Karpas-422 (cell line): ENCODE data around the gene HOXD3. TPM values are rescaled to one million over a fixed set of nuclear protein-coding genes. Genes with fewer than 3 reads are reported as not detected.

Experiments used
- DNase-seq: peaks from one replicate; pipeline ENCODE4 v3.0.0-alpha.2; 2015
- H2AFZ ChIP-seq: fragments of 200-600 bp; sonication (generic); 2 replicates; pipeline ENCODE4 v1.6.1; 2014; ENCODE audit warnings: antibody characterized with exemption, low read length, mixed read lengths
- H3K27ac ChIP-seq: fragments of 200-600 bp; sonication (generic); 2 replicates; pipeline ENCODE4 v1.5.1; 2014; ENCODE audit warnings: mild to moderate bottlenecking, low read length, moderate library complexity
- H3K27me3 ChIP-seq: fragments of 200-600 bp; sonication (generic); 2 replicates; pipeline ENCODE4 v1.6.1; 2014; ENCODE audit warnings: low read length, mixed read lengths
- H3K36me3 ChIP-seq: fragments of 200-600 bp; sonication (generic); 2 replicates; pipeline ENCODE4 v1.6.1; 2014; ENCODE audit warnings: low read length, mixed read lengths; ENCODE audit not compliant: insufficient read depth
- H3K4me1 ChIP-seq: fragments of 200-600 bp; sonication (generic); 2 replicates; pipeline ENCODE4 v1.6.1; 2014; ENCODE audit warnings: mild to moderate bottlenecking, low read length, mixed read lengths
- H3K4me2 ChIP-seq: fragments of 200-600 bp; sonication (generic); 2 replicates; pipeline ENCODE4 v1.6.1; 2014; ENCODE audit warnings: low read length, low read depth, mild to moderate bottlenecking; ENCODE audit not compliant: poor library complexity, severe bottlenecking
- H3K4me3 ChIP-seq: fragments of 200-600 bp; sonication (generic); 2 replicates; pipeline ENCODE4 v1.5.1; 2014; ENCODE audit warnings: mild to moderate bottlenecking, antibody characterized with exemption, low read length, mixed read lengths
- H3K79me2 ChIP-seq: fragments of 200-600 bp; sonication (generic); 2 replicates; pipeline ENCODE4 v1.6.1; 2014; ENCODE audit warnings: mild to moderate bottlenecking, low read length, mixed read lengths
- H3K9ac ChIP-seq: fragments of 200-600 bp; sonication (generic); 2 replicates; pipeline ENCODE4 v1.6.0; 2014; ENCODE audit warnings: low read length
- H3K9me2 ChIP-seq: fragments of 200-600 bp; sonication (generic), shearing (Covaris generic); replicated peaks from 2 replicates; pipeline ENCODE4 v1.6.0; 2014; ENCODE audit warnings: mild to moderate bottlenecking, low read length, moderate library complexity; ENCODE audit not compliant: insufficient read depth
- H3K9me3 ChIP-seq: fragments of 300-700, 200-600 bp; sonication (generic); 2 replicates; pipeline ENCODE4 v1.6.1; 2014; ENCODE audit warnings: low read length, mixed read lengths
- H4K20me1 ChIP-seq: fragments of 200-600 bp; sonication (generic); 2 replicates; pipeline ENCODE4 v1.6.1; 2014; ENCODE audit warnings: mild to moderate bottlenecking, antibody characterized with exemption, low read length, low read depth; ENCODE audit not compliant: insufficient read depth
- small RNA-seq: library from RNA; depleted of rRNA; stranded (forward); fragments of <200 nt; gene quantifications from one replicate; pipeline ENCODE3, GENCODE V24; 2014
- total RNA-seq: library from RNA; depleted of rRNA; stranded (reverse); fragments of >200 nt; shearing (Covaris generic); gene quantifications from 2 replicates; pipeline ENCODE4 v1.2.3, GENCODE V29; 2014; ENCODE audit warnings: low replicate concordance; rRNA removed

Gene HOXD3
- total RNA-seq, 1 experiment from 2014 or later: not detected

DNA sequence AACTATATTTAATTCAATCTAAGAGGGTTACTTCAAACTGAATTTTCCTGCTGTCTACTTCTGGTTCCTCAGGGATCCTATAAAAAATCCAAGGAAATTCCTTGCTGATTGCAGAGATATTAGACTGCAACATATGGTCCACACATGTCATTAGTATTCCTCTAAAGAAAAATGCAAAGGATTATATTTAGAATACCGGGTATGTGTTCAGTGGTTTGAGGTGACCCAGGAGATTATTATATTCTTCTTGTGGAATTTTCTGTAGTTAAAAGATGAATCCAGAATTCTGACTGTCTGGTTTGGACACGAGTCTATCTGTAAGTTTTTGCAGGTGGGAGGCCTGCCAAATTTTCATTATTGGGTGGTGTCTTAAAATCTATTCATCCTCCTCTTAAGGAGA lies 49.6 kb downstream of the HOXD3 start:
- Histone ChIP-seq H3K9me3 (no peaks in the 10 kb centered on the region), H3K4me2 (no peak overlapping the region), H3K4me3 (no peak overlapping the region), H3K9ac (no peak overlapping the region), H3K27ac (no peak overlapping the region), H4K20me1 (no peaks in the 10 kb centered on the region), H3K79me2 (no peaks in the 10 kb centered on the region), H3K9me2 (no peaks in the 10 kb centered on the region), H2AFZ (no peak overlapping the region), H3K36me3 (no peaks in the 10 kb centered on the region), H3K27me3 (no peaks in the 10 kb centered on the region), H3K4me1 (no peaks in the 10 kb centered on the region)
- no peak for DNase-seq

DNA sequence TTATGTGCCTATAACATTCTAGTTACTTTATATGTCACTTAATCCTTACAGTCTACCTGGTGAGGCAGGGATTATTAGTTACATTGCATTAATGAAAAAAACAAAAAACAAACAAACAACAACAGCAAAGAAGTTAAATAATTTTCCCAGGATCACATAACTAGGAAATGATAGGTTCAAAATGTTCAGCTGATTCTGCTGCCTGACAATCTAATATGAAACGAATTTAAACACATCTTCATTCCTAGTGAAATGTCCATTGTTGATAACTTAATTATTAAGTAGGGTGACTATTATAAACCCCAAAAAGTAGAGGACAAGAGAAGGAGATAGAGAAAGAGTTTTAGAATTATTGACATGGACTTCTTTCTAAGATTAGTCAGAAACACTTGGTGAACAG lies 54.0 kb downstream of the HOXD3 start:
- Histone ChIP-seq H3K79me2 (no peaks in the 10 kb centered on the region), H3K4me3 (no peak overlapping the region), H3K4me2 (no peak overlapping the region), H3K9me3 (no peaks in the 10 kb centered on the region), H3K4me1 (no peaks in the 10 kb centered on the region), H4K20me1 (no peaks in the 10 kb centered on the region), H3K9me2 (no peaks in the 10 kb centered on the region), H3K9ac (no peak overlapping the region), H3K27me3 (no peaks in the 10 kb centered on the region), H3K27ac (no peak overlapping the region), H2AFZ (no peak overlapping the region), H3K36me3 (no peaks in the 10 kb centered on the region)
- no peak for DNase-seq

DNA sequence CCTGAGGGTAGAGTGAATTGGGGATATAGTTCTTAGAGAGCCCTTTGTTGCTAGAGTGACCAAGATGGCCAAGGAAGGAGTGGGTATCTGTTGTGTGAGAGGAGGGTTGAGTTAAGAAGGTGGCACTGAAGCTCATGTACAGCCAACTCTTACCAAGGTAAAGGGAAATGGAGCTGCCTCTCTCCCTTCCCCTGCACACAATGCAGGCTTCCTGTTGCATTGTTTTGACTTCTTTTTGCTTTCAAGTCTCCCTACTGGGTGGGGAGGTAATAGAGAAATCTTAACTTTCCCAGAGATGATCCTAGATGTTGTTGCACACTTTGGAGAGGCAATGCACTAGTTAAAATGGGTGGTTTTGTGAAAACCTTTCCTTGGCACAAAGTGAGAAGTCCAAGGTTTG lies 55.2 kb downstream of the HOXD3 start:
- DNase-seq: no peak
- Histone ChIP-seq H4K20me1 (no peaks in the 10 kb centered on the region), H3K9me2 (no peaks in the 10 kb centered on the region), H3K27me3 (no peaks in the 10 kb centered on the region), H3K4me2 (no peak overlapping the region), H3K79me2 (no peaks in the 10 kb centered on the region), H3K27ac (no peak overlapping the region), H3K4me1 (no peaks in the 10 kb centered on the region), H3K36me3 (no peaks in the 10 kb centered on the region), H3K9ac (no peak overlapping the region), H3K4me3 (no peak overlapping the region), H3K9me3 (no peaks in the 10 kb centered on the region), H2AFZ (no peak overlapping the region)

DNA sequence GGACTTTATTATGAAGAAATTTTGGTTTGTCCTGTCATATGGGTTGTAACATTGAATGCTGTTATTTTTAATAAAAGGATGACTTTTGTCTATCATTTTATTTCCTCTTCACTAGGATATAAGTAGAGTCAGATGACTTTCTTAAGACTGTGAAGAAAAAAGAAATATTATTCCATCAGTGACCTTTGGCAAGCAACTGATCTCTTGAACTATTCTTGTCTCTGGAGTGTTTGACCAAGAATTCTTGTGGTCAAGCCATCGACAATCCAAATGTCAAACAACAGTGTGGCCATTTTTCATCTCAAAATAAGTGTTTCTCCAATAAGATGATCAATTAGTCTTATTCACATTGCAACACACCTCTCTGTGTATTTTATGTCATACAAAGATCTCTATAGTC lies 56.3 kb downstream of the HOXD3 start:
- Histone ChIP-seq H4K20me1 (no peaks in the 10 kb centered on the region), H3K79me2 (no peaks in the 10 kb centered on the region), H2AFZ (no peak overlapping the region), H3K27me3 (no peaks in the 10 kb centered on the region), H3K9ac (no peak overlapping the region), H3K4me3 (no peak overlapping the region), H3K9me3 (no peaks in the 10 kb centered on the region), H3K36me3 (no peaks in the 10 kb centered on the region), H3K4me2 (no peak overlapping the region), H3K4me1 (no peaks in the 10 kb centered on the region), H3K27ac (no peak overlapping the region), H3K9me2 (no peaks in the 10 kb centered on the region)
- DNase-seq: no peak

Small RNA genes lying within 50 kb of the gene (small RNA-seq; reads per million reads assigned to genes)
- gene MIR10B: 4.2 reads per million, percentile 75 among the genes with 10 or more reads in this experiment

Other genes starting within 250 kb of the HOXD3 start
- gene LNPK, start 155.0 kb upstream of the HOXD3 start, total RNA-seq: 17.1 and 69.0 TPM in 2 replicates
- not detected in 2 replicates for gene EVX2, start 73.3 kb upstream of the HOXD3 start, total RNA-seq
- not detected in 2 replicates for gene HOXD13, start 64.6 kb upstream of the HOXD3 start, total RNA-seq
- gene HOXD12, start 57.5 kb upstream of the HOXD3 start, total RNA-seq: 1.0 and 1.9 TPM in 2 replicates
- gene HOXD11, start 50.0 kb upstream of the HOXD3 start, total RNA-seq: not detected in 2 replicates
- gene HOXD10, start 40.5 kb upstream of the HOXD3 start, total RNA-seq: not detected in 2 replicates
- not detected in 2 replicates for gene HOXD9, start 34.6 kb upstream of the HOXD3 start, total RNA-seq
- gene HOXD8, start 27.6 kb upstream of the HOXD3 start, total RNA-seq: not detected in 2 replicates
- gene HOXD4, start 5.8 kb upstream of the HOXD3 start, total RNA-seq: not detected in 2 replicates
- gene HOXD1, start 31.4 kb downstream of the HOXD3 start, total RNA-seq: not detected in 2 replicates
- gene MTX2, start 112.1 kb downstream of the HOXD3 start, total RNA-seq: 64.8 and 106 TPM in 2 replicates